Measurements from ENCODE around the gene RTEL1.

GRCh38 chr20:63625771-63626423 lies 32.2 kb upstream of the RTEL1 start:
- no peak for TF ChIP-seq PATZ1 (CRISPR knock-in tag; IDR thresholded peaks at IDR 0.05; ENCODE audit: borderline replicate concordance)
- TF ChIP-seq ZFP30 (CRISPR knock-in tag; IDR thresholded peaks at IDR 0.05) = no peak

Measured in SK-N-SH treated with all-trans-retinoic acid at 6 μM for 48 hours (cell line).